ENCODE results near the gene ROCK2.
A peak's percentile ranks its signal among the peaks of the same experiment; 100 is the strongest.

GRCh38 chr2:11377928-11378545, 33.6 kb upstream of the ROCK2 start:
- TF ChIP-seq, protein P1, sequence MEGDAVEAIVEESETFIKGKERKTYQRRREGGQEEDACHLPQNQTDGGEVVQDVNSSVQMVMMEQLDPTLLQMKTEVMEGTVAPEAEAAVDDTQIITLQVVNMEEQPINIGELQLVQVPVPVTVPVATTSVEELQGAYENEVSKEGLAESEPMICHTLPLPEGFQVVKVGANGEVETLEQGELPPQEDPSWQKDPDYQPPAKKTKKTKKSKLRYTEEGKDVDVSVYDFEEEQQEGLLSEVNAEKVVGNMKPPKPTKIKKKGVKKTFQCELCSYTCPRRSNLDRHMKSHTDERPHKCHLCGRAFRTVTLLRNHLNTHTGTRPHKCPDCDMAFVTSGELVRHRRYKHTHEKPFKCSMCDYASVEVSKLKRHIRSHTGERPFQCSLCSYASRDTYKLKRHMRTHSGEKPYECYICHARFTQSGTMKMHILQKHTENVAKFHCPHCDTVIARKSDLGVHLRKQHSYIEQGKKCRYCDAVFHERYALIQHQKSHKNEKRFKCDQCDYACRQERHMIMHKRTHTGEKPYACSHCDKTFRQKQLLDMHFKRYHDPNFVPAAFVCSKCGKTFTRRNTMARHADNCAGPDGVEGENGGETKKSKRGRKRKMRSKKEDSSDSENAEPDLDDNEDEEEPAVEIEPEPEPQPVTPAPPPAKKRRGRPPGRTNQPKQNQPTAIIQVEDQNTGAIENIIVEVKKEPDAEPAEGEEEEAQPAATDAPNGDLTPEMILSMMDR (IDR thresholded peaks at IDR 0.05), result no peak
- peak; percentile 11 for TF ChIP-seq POLR2AphosphoS5 (IDR thresholded peaks at IDR 0.05)
